ENCODE measurements around the gene LRRTM2. TPM values are rescaled to one million over a fixed set of nuclear protein-coding genes. Genes with fewer than 3 reads are reported as not detected.
"Not testable (repeated sequence)": the region's sequence is repeated elsewhere in the genome, so short reads cannot be mapped to it uniquely, and the experiment has no call there.

The LRRTM2 gene
- total RNA-seq, 4 donors from 2014 or later = 0.06 to 0.42 (median 0.12) TPM

GRCh38 chr5:138841531-138841930 is 33.6 kb downstream of the LRRTM2 start:
- H3K4me1 ChIP-seq = peaks cover 53 to 70% (median 62%) of the 10 kb centered on the region in 4 donors
- TF ChIP-seq POLR2AphosphoS5 (IDR thresholded peaks at IDR 0.05) (no peak), EP300 (IDR thresholded peaks at IDR 0.05) (no peak), POLR2A (IDR thresholded peaks at IDR 0.05; ENCODE audit: low read depth) (no peak), CTCF (IDR thresholded peaks at IDR 0.05) (no peak)
- intact Hi-C loops (cut with DNase I) = no loop called here
- no peak for DNase-seq (ENCODE audit: extremely low spot score)
- no peaks in the 10 kb centered on the region for H3K9me3 ChIP-seq
- no peak overlapping the region for H3K4me3 ChIP-seq
- no peaks in the 10 kb centered on the region for H3K27me3 ChIP-seq
- peaks cover 0 to 3% (median 0%) of the 10 kb centered on the region in 4 donors for H3K36me3 ChIP-seq
- no peak overlapping the region for H3K27ac ChIP-seq (replicated peaks in 1 of 4)
- WGBS = 88% methylated on average over 2 of the region's 2 CpGs

- Histone ChIP-seq H3K27ac (replicated peaks in 1 of 4) (no peak overlapping the region), H3K4me3 (no peak overlapping the region), H3K36me3 (peaks cover 0 to 3% (median 0%) of the 10 kb centered on the region in 4 donors), H3K4me1 (peaks cover 50 to 68% (median 56%) of the 10 kb centered on the region in 4 donors), H3K27me3 (no peaks in the 10 kb centered on the region), H3K9me3 (no peaks in the 10 kb centered on the region)
- WGBS = 68% methylated on average over 3 of the region's 3 CpGs
- DNase-seq (ENCODE audit: extremely low spot score) = no peak
- intact Hi-C loops (cut with DNase I) = no loop called here
- TF ChIP-seq CTCF (IDR thresholded peaks at IDR 0.05) = no peak
- TF ChIP-seq EP300 (IDR thresholded peaks at IDR 0.05) = no peak
- no peak for TF ChIP-seq POLR2AphosphoS5 (IDR thresholded peaks at IDR 0.05)
- no peak for TF ChIP-seq POLR2A (IDR thresholded peaks at IDR 0.05; ENCODE audit: low read depth)
Measured at GRCh38 chr5:138840103-138840502, 35.0 kb downstream of the LRRTM2 start.

GRCh38 chr5:138837160-138837559 is 38.0 kb downstream of the LRRTM2 start:
- WGBS = 94% methylated on average over 4 of the region's 4 CpGs
- intact Hi-C loops (cut with DNase I) = no loop called here
- H3K4me1 ChIP-seq = peaks cover 29 to 53% (median 39%) of the 10 kb centered on the region in 4 donors
- H3K27me3 ChIP-seq = no peaks in the 10 kb centered on the region
- TF ChIP-seq POLR2A (IDR thresholded peaks at IDR 0.05; ENCODE audit: low read depth) (no peak), CTCF (IDR thresholded peaks at IDR 0.05) (no peak), EP300 (IDR thresholded peaks at IDR 0.05) (no peak), POLR2AphosphoS5 (IDR thresholded peaks at IDR 0.05) (no peak)
- no peak overlapping the region for H3K27ac ChIP-seq (replicated peaks in 1 of 4)
- peaks cover 0 to 3% (median 0%) of the 10 kb centered on the region in 4 donors for H3K36me3 ChIP-seq
- DNase-seq (ENCODE audit: extremely low spot score) = no peak
- no peak overlapping the region for H3K4me3 ChIP-seq
- H3K9me3 ChIP-seq = no peaks in the 10 kb centered on the region

- H3K9me3 ChIP-seq; H3K27ac ChIP-seq (replicated peaks in 1 of 4); H3K4me3 ChIP-seq; H3K27me3 ChIP-seq; intact Hi-C loops (cut with DNase I); DNase-seq (ENCODE audit: extremely low spot score): not testable (repeated sequence)
- peaks cover 0 to 13% (median 4%) of the 10 kb centered on the region in 4 donors for H3K36me3 ChIP-seq
- H3K4me1 ChIP-seq = peaks cover 22 to 43% (median 31%) of the 10 kb centered on the region in 4 donors
- 96% methylated on average over 6 of the region's 6 CpGs for WGBS
Measured at GRCh38 chr5:138834853-138835252, 40.3 kb downstream of the LRRTM2 start.

GRCh38 chr5:138833726-138834480 is 41.2 kb downstream of the LRRTM2 start:
- no peak overlapping the region for H3K27ac ChIP-seq (replicated peaks in 1 of 4)
- DNase-seq (ENCODE audit: extremely low spot score) = no peak
- peaks cover 0 to 21% (median 10%) of the 10 kb centered on the region in 4 donors for H3K36me3 ChIP-seq
- H3K27me3 ChIP-seq = no peaks in the 10 kb centered on the region
- TF ChIP-seq EP300 (IDR thresholded peaks at IDR 0.05) (no peak), POLR2A (IDR thresholded peaks at IDR 0.05; ENCODE audit: low read depth) (no peak), CTCF (IDR thresholded peaks at IDR 0.05) (no peak), POLR2AphosphoS5 (IDR thresholded peaks at IDR 0.05) (no peak)
- no peaks in the 10 kb centered on the region for H3K9me3 ChIP-seq
- H3K4me3 ChIP-seq = no peak overlapping the region
- peaks cover 13 to 35% (median 24%) of the 10 kb centered on the region in 4 donors for H3K4me1 ChIP-seq
- intact Hi-C loops (cut with DNase I) = no loop called here
- WGBS = 33% methylated on average over 3 of the region's 3 CpGs

Measured in esophagus muscularis mucosa (tissue), 4 donors.